ENCODE measurements around the gene RPS6KB2.

The RPS6KB2 gene

DNA sequence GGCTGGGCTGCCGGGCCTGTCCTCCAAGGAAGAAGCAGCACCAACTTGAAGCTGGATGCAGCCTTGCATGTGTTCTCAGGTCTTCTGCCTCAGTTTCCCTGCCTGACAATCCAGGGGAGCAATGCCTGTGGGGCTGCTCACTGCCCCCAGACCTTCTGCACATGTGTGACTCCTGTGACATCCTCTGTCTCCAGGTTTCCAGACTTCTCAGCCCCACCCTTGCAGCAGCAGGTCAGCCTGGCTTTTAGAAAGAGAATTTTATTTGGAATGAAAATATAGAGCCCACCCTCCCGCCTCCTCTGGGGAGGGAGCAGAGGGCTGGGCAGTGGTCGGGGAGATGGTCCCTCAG lies 9.5 kb downstream of the RPS6KB2 start:
- in situ Hi-C loops (cut with HindIII; ENCODE audit: low sequenced_read_pairs), result no loop called here
- TF ChIP-seq, protein P1, sequence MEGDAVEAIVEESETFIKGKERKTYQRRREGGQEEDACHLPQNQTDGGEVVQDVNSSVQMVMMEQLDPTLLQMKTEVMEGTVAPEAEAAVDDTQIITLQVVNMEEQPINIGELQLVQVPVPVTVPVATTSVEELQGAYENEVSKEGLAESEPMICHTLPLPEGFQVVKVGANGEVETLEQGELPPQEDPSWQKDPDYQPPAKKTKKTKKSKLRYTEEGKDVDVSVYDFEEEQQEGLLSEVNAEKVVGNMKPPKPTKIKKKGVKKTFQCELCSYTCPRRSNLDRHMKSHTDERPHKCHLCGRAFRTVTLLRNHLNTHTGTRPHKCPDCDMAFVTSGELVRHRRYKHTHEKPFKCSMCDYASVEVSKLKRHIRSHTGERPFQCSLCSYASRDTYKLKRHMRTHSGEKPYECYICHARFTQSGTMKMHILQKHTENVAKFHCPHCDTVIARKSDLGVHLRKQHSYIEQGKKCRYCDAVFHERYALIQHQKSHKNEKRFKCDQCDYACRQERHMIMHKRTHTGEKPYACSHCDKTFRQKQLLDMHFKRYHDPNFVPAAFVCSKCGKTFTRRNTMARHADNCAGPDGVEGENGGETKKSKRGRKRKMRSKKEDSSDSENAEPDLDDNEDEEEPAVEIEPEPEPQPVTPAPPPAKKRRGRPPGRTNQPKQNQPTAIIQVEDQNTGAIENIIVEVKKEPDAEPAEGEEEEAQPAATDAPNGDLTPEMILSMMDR (IDR thresholded peaks at IDR 0.05; ENCODE audit: low read depth, low read length, missing control alignments), result no peak
- H3K4me3 ChIP-seq (ENCODE audit: low read depth, low read length), result no peak overlapping the region
- DNase-seq (ENCODE audit: low read depth), result no peak

DNA sequence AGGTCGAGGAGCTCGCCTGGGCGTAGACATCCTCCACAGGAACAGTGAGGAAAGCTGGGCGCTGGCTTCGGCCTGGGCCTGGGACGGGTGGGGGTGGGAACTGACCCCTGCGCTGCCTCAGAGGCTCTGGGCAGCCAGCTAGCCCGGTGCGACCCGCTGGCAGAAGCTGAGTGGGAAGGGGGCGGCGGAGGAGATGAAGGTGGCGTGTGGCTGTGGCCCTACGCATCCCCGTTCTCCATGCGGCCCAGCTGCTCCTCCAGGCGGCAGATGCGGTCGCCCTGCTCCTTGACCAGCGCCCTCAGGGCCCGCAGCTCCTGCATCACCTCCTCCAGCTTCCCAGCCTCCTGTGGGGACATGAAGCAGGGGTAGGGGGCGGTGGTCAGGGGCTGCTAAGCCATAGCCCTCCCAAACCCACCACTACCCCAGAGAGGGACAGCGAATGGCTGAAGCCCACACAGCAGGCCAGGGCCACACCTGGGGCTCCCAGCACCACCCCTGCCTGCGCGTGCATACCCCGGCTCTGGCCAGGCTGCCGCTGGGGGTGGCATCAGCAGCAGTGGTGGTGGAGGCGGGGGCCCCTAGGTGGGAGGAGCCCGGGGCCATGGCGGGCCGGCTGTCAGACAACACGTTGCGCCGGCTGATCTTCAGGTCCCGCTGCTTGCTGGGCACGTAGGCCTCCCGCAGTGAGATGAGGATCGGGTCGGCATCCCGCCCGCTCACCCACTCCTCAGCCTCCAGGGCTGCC lies 10.0 kb downstream of the RPS6KB2 start:
- no peak for DNase-seq (ENCODE audit: low read depth)
- H3K4me3 ChIP-seq (ENCODE audit: low read depth, low read length), result no peak overlapping the region
- TF ChIP-seq, protein P1 (IDR thresholded peaks at IDR 0.05; ENCODE audit: low read depth, low read length, missing control alignments), result no peak
- in situ Hi-C loops (cut with HindIII; ENCODE audit: low sequenced_read_pairs), result no loop called here

DNA sequence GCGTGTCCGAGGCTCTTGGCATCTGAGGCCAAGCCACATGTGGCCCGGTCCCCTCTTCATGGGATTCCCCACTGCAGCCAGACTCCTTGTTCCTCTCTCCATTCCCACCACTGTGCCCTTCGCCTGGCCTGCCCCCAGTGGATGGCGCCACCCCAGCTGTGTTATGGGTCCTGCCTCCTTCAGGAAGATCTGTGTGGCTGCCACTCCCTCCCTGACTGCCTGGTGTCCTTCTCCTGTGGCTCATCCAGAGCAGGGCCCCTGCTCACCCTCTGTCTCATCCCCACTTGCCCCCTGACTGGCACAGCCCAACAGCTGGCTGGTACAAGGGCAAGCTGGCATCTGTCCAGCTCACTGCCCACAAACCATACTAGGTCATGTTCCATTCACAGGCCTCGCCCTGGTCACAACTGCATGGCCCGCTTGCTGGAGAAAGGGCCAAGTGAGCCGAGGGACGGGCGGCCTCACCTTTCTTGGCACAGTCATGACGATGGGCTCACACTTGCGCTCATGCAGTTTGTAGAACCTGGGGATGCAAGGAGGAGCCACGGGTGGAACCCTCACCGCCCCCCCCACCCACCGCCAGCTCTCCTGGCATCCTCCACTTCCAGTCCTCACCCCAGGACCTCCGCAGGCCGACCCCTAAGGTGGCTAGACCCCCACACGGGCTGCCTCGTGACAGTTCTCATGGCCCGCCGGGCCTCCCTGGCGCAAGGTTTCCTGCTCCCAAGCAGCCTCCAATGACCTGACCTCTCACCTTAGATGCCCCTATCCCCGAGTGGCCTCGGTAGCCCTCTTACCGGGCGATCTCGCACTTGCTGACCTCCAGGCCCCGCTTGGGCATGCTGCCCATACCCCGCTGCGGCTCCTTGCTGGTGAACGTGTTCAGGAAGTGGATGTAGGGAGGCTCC lies 11.3 kb downstream of the RPS6KB2 start:
- in situ Hi-C loops (cut with HindIII; ENCODE audit: low sequenced_read_pairs), result no loop called here

DNA sequence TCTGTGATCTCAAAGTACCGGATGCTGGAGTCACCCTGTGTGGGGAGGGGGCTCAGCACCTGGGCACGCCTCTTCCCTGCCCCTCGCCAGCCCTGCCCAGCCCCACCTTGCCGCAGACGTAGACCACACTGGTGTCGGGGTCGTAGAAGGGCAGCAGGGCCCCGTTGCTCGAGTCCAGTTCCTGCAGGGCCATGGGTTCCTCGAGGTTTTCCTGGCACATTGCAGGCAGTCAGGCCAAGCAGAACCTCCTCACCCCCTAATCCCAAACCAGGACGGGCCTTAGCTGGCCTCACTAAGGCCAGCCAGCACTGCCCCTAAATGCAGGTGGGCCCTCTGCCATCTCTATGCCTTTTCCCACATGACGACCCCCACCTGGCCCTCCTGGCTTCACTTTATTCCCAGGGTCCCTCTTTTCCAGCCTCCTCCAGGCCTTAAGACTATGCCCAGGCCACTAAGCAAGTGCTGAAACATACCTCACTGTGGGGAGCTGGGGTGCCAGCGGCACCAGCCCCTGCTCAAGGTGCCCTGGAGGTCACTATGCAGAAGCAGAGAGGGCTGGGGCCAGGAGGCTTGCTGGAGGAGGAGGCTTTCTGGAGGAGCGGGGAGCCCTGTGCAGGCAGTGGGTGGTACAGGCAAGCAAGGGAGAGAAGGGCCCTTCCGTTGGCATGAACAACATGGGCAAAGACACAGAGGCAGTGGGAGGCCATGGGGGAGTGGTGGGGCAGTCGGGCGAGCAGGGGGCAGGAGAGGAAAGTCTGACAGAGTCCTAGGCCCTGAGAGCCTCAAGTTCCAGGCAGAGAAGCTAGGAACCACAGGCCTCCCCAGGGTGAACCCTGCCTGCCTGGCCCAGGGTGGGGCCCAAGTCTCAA lies 12.2 kb downstream of the RPS6KB2 start:
- TF ChIP-seq, protein P1 (IDR thresholded peaks at IDR 0.05; ENCODE audit: low read depth, low read length, missing control alignments), result no peak
- H3K4me3 ChIP-seq (ENCODE audit: low read depth, low read length), result no peak overlapping the region
- in situ Hi-C loops (cut with HindIII; ENCODE audit: low sequenced_read_pairs), result no loop called here
- DNase-seq (ENCODE audit: low read depth), result no peak

More for the DNA sequence above, 11.3 kb downstream of the RPS6KB2 start:
- no peak overlapping the region for H3K4me3 ChIP-seq (ENCODE audit: low read depth, low read length)
- TF ChIP-seq, protein P1 (IDR thresholded peaks at IDR 0.05; ENCODE audit: low read depth, low read length, missing control alignments), result peak; percentile 12
- no peak for DNase-seq (ENCODE audit: low read depth)

DNA sequence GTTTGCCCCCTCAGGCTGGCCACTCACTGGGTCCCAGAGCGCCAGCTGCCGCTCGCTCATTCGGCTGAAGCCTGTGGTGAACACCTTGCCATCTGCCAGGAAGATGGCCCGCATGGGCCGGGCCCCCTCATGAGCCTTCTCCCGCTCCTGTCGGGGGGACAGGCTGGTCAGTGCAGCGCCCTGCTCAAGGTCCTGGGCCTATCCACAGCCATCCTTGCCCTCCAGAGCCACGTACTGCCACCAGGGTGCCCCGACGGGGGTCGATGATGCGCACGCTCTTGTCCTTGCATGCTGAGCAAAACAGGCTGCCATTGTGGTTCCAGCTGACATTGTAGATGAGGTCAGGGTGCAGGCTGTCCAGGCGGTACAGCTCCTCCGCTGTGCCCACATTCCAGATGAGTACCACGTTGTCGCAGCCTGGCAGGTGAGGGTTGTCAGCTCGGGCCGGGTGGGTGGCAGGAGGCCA lies 12.8 kb downstream of the RPS6KB2 start:
- no peak for DNase-seq (ENCODE audit: low read depth)
- in situ Hi-C loops (cut with HindIII; ENCODE audit: low sequenced_read_pairs), result no loop called here
- H3K4me3 ChIP-seq (ENCODE audit: low read depth, low read length), result no peak overlapping the region
- TF ChIP-seq, protein P1 (IDR thresholded peaks at IDR 0.05; ENCODE audit: low read depth, low read length, missing control alignments), result no peak
